ENCODE data around the gene SPECC1. TPM values are rescaled to one million over a fixed set of nuclear protein-coding genes. Genes with fewer than 3 reads are reported as not detected.
"Not testable (repeated sequence)": the region's sequence is repeated elsewhere in the genome, so short reads cannot be mapped to it uniquely, and the experiment has no call there.

Gene SPECC1
- total and polyA plus RNA-seq, 2 donors (not counting 1 experiment from before 2014, with no cell fraction given): 13.4 to 30.9 TPM

GRCh38 chr17:20103454-20104446, 94.6 kb downstream of the SPECC1 start:
- no peak for TF ChIP-seq EZH2 (IDR thresholded peaks at IDR 0.05; ENCODE audit: low read length, missing control alignments)
- TF ChIP-seq CTCF (conservative IDR thresholded peaks at IDR 0.05 in 1 of 2, IDR thresholded peaks at IDR 0.05 in 1 of 2; ENCODE audit: low read depth in 1 of 2, low read length in 2 of 2): no peak
- H2AFZ ChIP-seq (ENCODE audit: low read length): no peak overlapping the region
- no peak overlapping the region for H3K27ac ChIP-seq (ENCODE audit: insufficient read depth, low read length)
- no peaks in the 10 kb centered on the region for H3K4me1 ChIP-seq (ENCODE audit: control insufficient read depth, extremely low read depth, insufficient read depth, low read length)
- no peaks in the 10 kb centered on the region for H3K9me3 ChIP-seq (ENCODE audit: control insufficient read depth, insufficient read depth, low read depth, low read length)
- H3K27me3 ChIP-seq (ENCODE audit: control insufficient read depth, insufficient read depth, low read length): peaks cover 14% of the 10 kb centered on the region
- no peak overlapping the region for H3K9ac ChIP-seq (ENCODE audit: insufficient read depth, low read length)
- DNase-seq (ENCODE audit: low read depth in 2 of 2): no peak
- no peaks in the 10 kb centered on the region for H3K36me3 ChIP-seq (ENCODE audit: control insufficient read depth, insufficient read depth, low read length)
- no peaks in the 10 kb centered on the region for H3K79me2 ChIP-seq (ENCODE audit: control insufficient read depth, insufficient read depth, low read length)
- no peaks in the 10 kb centered on the region for H4K20me1 ChIP-seq (ENCODE audit: control insufficient read depth, extremely low read depth, insufficient read depth, low read length)
- no peak overlapping the region for H3K4me3 ChIP-seq (replicated peaks in 1 of 4; ENCODE audit: control extremely low read depth in 1 of 4, insufficient read depth in 1 of 4, low read depth in 3 of 4, low read length in 4 of 4)
- no peak overlapping the region for H3K4me2 ChIP-seq (ENCODE audit: extremely low read depth, insufficient read depth, low read length)

GRCh38 chr17:20105539-20106280, 96.6 kb downstream of the SPECC1 start:
- no peak for DNase-seq (ENCODE audit: low read depth in 2 of 2)
- TF ChIP-seq EZH2 (IDR thresholded peaks at IDR 0.05; ENCODE audit: low read length, missing control alignments) (no peak), CTCF (conservative IDR thresholded peaks at IDR 0.05 in 1 of 2, IDR thresholded peaks at IDR 0.05 in 1 of 2; ENCODE audit: low read depth in 1 of 2, low read length in 2 of 2) (no peak)
- no peaks in the 10 kb centered on the region for H3K9me3 ChIP-seq (ENCODE audit: control insufficient read depth, insufficient read depth, low read depth, low read length)
- no peaks in the 10 kb centered on the region for H4K20me1 ChIP-seq (ENCODE audit: control insufficient read depth, extremely low read depth, insufficient read depth, low read length)
- H3K4me2 ChIP-seq (ENCODE audit: extremely low read depth, insufficient read depth, low read length): no peak overlapping the region
- no peaks in the 10 kb centered on the region for H3K4me1 ChIP-seq (ENCODE audit: control insufficient read depth, extremely low read depth, insufficient read depth, low read length)
- H3K27ac ChIP-seq (ENCODE audit: insufficient read depth, low read length): no peak overlapping the region
- H3K4me3 ChIP-seq (replicated peaks in 1 of 4; ENCODE audit: control extremely low read depth in 1 of 4, insufficient read depth in 1 of 4, low read depth in 3 of 4, low read length in 4 of 4): no peak overlapping the region
- no peak overlapping the region for H2AFZ ChIP-seq (ENCODE audit: low read length)
- H3K9ac ChIP-seq (ENCODE audit: insufficient read depth, low read length): no peak overlapping the region
- H3K79me2 ChIP-seq (ENCODE audit: control insufficient read depth, insufficient read depth, low read length): no peaks in the 10 kb centered on the region
- peaks cover 14% of the 10 kb centered on the region for H3K27me3 ChIP-seq (ENCODE audit: control insufficient read depth, insufficient read depth, low read length)
- no peaks in the 10 kb centered on the region for H3K36me3 ChIP-seq (ENCODE audit: control insufficient read depth, insufficient read depth, low read length)

DNA sequence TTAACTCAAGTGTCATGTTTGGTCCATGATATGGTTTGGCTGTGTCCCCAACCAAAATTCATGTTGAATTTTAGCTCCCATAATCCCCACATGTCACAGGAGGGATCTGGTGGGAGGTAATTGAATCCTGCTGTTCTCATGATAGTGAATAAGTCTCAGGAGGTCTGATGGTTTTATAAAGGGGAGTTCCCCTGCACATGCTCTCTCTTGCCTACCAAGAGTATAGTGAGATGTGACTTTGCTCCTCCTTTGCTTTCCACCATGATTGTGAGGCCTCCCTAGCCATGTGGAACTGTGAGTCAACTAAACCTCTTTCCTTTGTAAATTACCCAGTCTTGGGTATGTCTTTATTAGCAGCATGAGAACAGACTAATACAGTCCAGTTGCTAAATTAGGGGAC, 97.3 kb downstream of the SPECC1 start:
- H3K9me3 ChIP-seq (ENCODE audit: control insufficient read depth, insufficient read depth, low read depth, low read length); H3K9ac ChIP-seq (ENCODE audit: insufficient read depth, low read length); H3K4me3 ChIP-seq (replicated peaks in 1 of 4; ENCODE audit: control extremely low read depth in 1 of 4, insufficient read depth in 1 of 4, low read depth in 3 of 4, low read length in 4 of 4); H3K36me3 ChIP-seq (ENCODE audit: control insufficient read depth, insufficient read depth, low read length); H3K4me2 ChIP-seq (ENCODE audit: extremely low read depth, insufficient read depth, low read length); H3K4me1 ChIP-seq (ENCODE audit: control insufficient read depth, extremely low read depth, insufficient read depth, low read length); H4K20me1 ChIP-seq (ENCODE audit: control insufficient read depth, extremely low read depth, insufficient read depth, low read length); H3K79me2 ChIP-seq (ENCODE audit: control insufficient read depth, insufficient read depth, low read length); DNase-seq (ENCODE audit: low read depth in 2 of 2); H2AFZ ChIP-seq (ENCODE audit: low read length); H3K27ac ChIP-seq (ENCODE audit: insufficient read depth, low read length): not testable (repeated sequence)
- H3K27me3 ChIP-seq (ENCODE audit: control insufficient read depth, insufficient read depth, low read length): peaks cover 14% of the 10 kb centered on the region

Data from fibroblast of lung (primary cell).